GM23338 (cell line): ENCODE measurements around the gene CRADD. TPM values are rescaled to one million over a fixed set of nuclear protein-coding genes. Genes with fewer than 3 reads are reported as not detected.

Experiments used
- ATAC-seq: fragments of 200-7000 bp; cut with Tn5 transposase; 3 replicates; pipeline ENCODE4 v1.9.1; 2020
- DNase-seq: peaks from one replicate; pipeline ENCODE4 v3.0.0-alpha.2; 2015; ENCODE audit warnings: low spot score
- H2AFZ ChIP-seq: fragments of 200-600 bp; sonication (generic); 2 replicates; pipeline ENCODE4 v1.8.0; 2016; ENCODE audit warnings: antibody characterized with exemption, mild to moderate bottlenecking, moderate library complexity
- H3F3A ChIP-seq: fragments of 200-600 bp; sonication (generic); replicated peaks from 2 replicates; pipeline ENCODE4 v1.8.0; 2017; ENCODE audit warnings: antibody characterized with exemption, mixed run types, low read depth
- H3K27ac ChIP-seq: fragments of 200-600 bp; sonication (generic); 2 replicates; pipeline ENCODE4 v1.6.1; 2016; ENCODE audit warnings: low read depth
- H3K27me3 ChIP-seq: fragments of 200-600 bp; sonication (generic); 2 replicates; pipeline ENCODE4 v1.8.0; 2016; ENCODE audit warnings: mild to moderate bottlenecking, mixed run types, moderate library complexity; ENCODE audit not compliant: insufficient read depth
- H3K36me3 ChIP-seq: fragments of 200-600 bp; sonication (generic); 2 replicates; pipeline ENCODE4 v1.8.0; 2016; ENCODE audit warnings: mild to moderate bottlenecking; ENCODE audit not compliant: insufficient read depth
- H3K4me1 ChIP-seq: fragments of 200-600 bp; sonication (generic); 2 replicates; pipeline ENCODE4 v1.8.0; 2016; ENCODE audit warnings: mild to moderate bottlenecking, moderate library complexity; ENCODE audit not compliant: insufficient read depth
- H3K4me2 ChIP-seq: fragments of 200-600 bp; sonication (generic); 2 replicates; pipeline ENCODE4 v1.7.1; 2017; ENCODE audit warnings: mixed run types
- H3K4me3 ChIP-seq: fragments of 200-600 bp; sonication (generic); 2 replicates; pipeline ENCODE4 v1.6.1; 2016; ENCODE audit warnings: mixed run types
- H3K79me2 ChIP-seq: fragments of 200-600 bp; sonication (generic); replicated peaks from 2 replicates; pipeline ENCODE4 v1.8.0; 2017; ENCODE audit warnings: mild to moderate bottlenecking; ENCODE audit not compliant: insufficient read depth
- H3K9me2 ChIP-seq: fragments of 200-600 bp; sonication (generic); 2 replicates; pipeline ENCODE4 v1.8.0; 2017; ENCODE audit not compliant: insufficient read depth
- H4K20me1 ChIP-seq: fragments of 200-600 bp; sonication (generic); replicated peaks from 2 replicates; pipeline ENCODE4 v1.8.0; 2017; ENCODE audit warnings: mild to moderate bottlenecking; ENCODE audit not compliant: insufficient read depth
- H3K27ac Mint-ChIP-seq: 2 replicates; pipeline ENCODE4 v1.8.0; 2020; ENCODE audit warnings: inconsistent platforms, mild to moderate bottlenecking, moderate library complexity, mixed read lengths
- H3K27me3 Mint-ChIP-seq: 3 replicates; pipeline ENCODE4 v1.8.0; 2022; ENCODE audit warnings: low read depth, mild to moderate bottlenecking, moderate library complexity, mixed read lengths, inconsistent platforms; ENCODE audit not compliant: insufficient read depth, poor library complexity
- H3K36me3 Mint-ChIP-seq: 3 replicates; pipeline ENCODE4 v1.8.0; 2021; ENCODE audit warnings: low read depth, mild to moderate bottlenecking, inconsistent platforms, moderate library complexity, mixed read lengths
- H3K4me1 Mint-ChIP-seq: 3 replicates; pipeline ENCODE4 v1.8.0; 2020; ENCODE audit warnings: mild to moderate bottlenecking, inconsistent platforms, mixed read lengths
- H3K4me3 Mint-ChIP-seq: 3 replicates; pipeline ENCODE4 v1.8.0; 2021; ENCODE audit warnings: moderate library complexity, mild to moderate bottlenecking, inconsistent platforms, mixed read lengths
- H3K9me3 Mint-ChIP-seq: 3 replicates; pipeline ENCODE4 v1.8.0; 2020; ENCODE audit warnings: moderate library complexity, mild to moderate bottlenecking, inconsistent platforms, mixed read lengths
- CREB1 ChIP-seq: fragments of 250-450 bp; sonication (Bioruptor Pico); IDR thresholded peaks from 2 replicates; pipeline ENCODE4 v1.5.0; 2020; ENCODE audit warnings: low read depth, mild to moderate bottlenecking, moderate library complexity
- CTCF ChIP-seq, 2 experiments: fragments of 200-600 bp in 1 of 2; sonication (generic) in 1 of 2; conservative IDR thresholded peaks; 2 replicates each; pipeline versions ENCODE4 v1.5.1 to v1.6.1; 2016 to 2017; ENCODE audit warnings: antibody characterized with exemption in 2 of 2, low read depth in 2 of 2, mild to moderate bottlenecking in 2 of 2, moderate library complexity in 1 of 2
- EZH2 ChIP-seq: fragments of 200-600 bp; sonication (generic); IDR thresholded peaks from one replicate; pipeline ENCODE4 v1.8.0; 2017; ENCODE audit warnings: antibody characterized with exemption, mild to moderate bottlenecking, low read depth; ENCODE audit not compliant: unreplicated experiment
- EZH2phosphoT487 ChIP-seq: fragments of 200-600 bp; sonication (generic); IDR thresholded peaks from one replicate; pipeline ENCODE4 v1.8.1; 2018; ENCODE audit warnings: antibody characterized with exemption; ENCODE audit not compliant: unreplicated experiment
- JUNB ChIP-seq: IDR thresholded peaks from one replicate; pipeline ENCODE4 v1.6.1; 2016; ENCODE audit warnings: antibody characterized with exemption; ENCODE audit not compliant: unreplicated experiment
- REST ChIP-seq: IDR thresholded peaks from one replicate; pipeline ENCODE4 v1.6.1; 2018; ENCODE audit warnings: antibody characterized with exemption; ENCODE audit not compliant: unreplicated experiment
- ZNF331 ChIP-seq: fragments of 250-450 bp; sonication (Bioruptor Pico); IDR thresholded peaks from 2 replicates; pipeline ENCODE4 v1.5.0; 2020; ENCODE audit warnings: low read depth, mild to moderate bottlenecking, moderate library complexity
- polyA plus RNA-seq: library from polyadenylated mRNA; unstranded; fragments of >200 nt; fragmentation: Nextera tagmentation; extraction: Ambion mirVana; gene quantifications from 2 replicates; pipeline ENCODE4 v1.2.1, GENCODE V29; 2016
- total RNA-seq: library from RNA; depleted of rRNA; stranded (reverse); fragments of >200 nt; shearing (Covaris generic); gene quantifications from 2 replicates; pipeline ENCODE4 v1.2.3, GENCODE V29; 2014

The CRADD gene
- total and polyA plus RNA-seq, 2 experiments from 2014 or later, result 6.3 to 27.9 TPM

DNA sequence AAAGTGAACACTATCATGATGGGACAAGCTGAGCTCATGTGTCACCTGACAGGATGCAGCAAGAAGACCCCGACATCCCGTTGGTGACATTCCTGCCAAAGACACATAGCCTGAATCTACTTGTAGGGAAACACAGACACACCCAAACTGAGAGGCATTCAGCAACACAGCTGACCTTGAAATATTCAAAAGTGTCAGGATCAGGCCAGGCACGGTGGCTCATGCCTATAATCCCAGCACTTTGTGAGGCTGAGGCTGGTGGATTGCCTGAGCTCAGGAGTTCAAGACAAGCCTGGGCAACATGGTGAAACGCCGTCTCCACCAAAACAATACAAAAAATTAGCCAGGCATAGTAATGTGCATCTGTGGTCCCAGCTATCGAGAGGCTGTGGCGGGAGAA is 239.2 kb downstream of the CRADD start:
- TF ChIP-seq CREB1 (CRISPR knock-in tag), result no peak
- TF ChIP-seq EZH2, result no peak
- no peak for TF ChIP-seq CTCF (conservative IDR thresholded peaks at IDR 0.05; ENCODE audit: low read depth in 2 of 2)
- no peak for TF ChIP-seq REST
- TF ChIP-seq JUNB, result no peak
- Histone ChIP-seq H3K9me2 (0 out of 2 replicates have a peak, but pooled peaks cover 8% of the 10 kb centered on the region), H3K4me1 (peaks cover 3% of the 10 kb centered on the region; the same call in 1 of the 2 replicates), H2AFZ (no peak overlapping the region), H3K79me2 (no peaks in the 10 kb centered on the region), H3K36me3 (no peaks in the 10 kb centered on the region), H3K4me2 (no peak overlapping the region), H4K20me1 (no peaks in the 10 kb centered on the region), H3K27me3 (no peaks in the 10 kb centered on the region), H3K27ac (no peak overlapping the region), H3K4me3 (no peak overlapping the region), H3F3A (no peaks in the 10 kb centered on the region)
- Mint-ChIP-seq H3K9me3 (no peaks in the 10 kb centered on the region), H3K27me3 (peaks cover 5% of the 10 kb centered on the region), H3K36me3 (no peaks in the 10 kb centered on the region), H3K4me3 (no peak overlapping the region), H3K4me1 (no peaks in the 10 kb centered on the region), H3K27ac (no peak overlapping the region)
- DNase-seq (no peak), ATAC-seq (no peak)

- Histone ChIP-seq H3K9me2 (0 out of 2 replicates have a peak, but pooled peaks cover 8% of the 10 kb centered on the region), H3F3A (no peaks in the 10 kb centered on the region), H3K4me2 (no peak overlapping the region), H4K20me1 (no peaks in the 10 kb centered on the region), H3K27ac (no peak overlapping the region), H3K4me1 (peaks cover 3% of the 10 kb centered on the region; the same call in 1 of the 2 replicates), H3K27me3 (no peaks in the 10 kb centered on the region), H3K79me2 (no peaks in the 10 kb centered on the region), H2AFZ (no peak overlapping the region), H3K36me3 (no peaks in the 10 kb centered on the region), H3K4me3 (no peak overlapping the region)
- Mint-ChIP-seq H3K27me3 (peaks cover 12% of the 10 kb centered on the region), H3K9me3 (peaks cover 3% of the 10 kb centered on the region; the same call in 1 of the 3 replicates), H3K36me3 (no peaks in the 10 kb centered on the region), H3K27ac (no peak overlapping the region), H3K4me3 (no peak overlapping the region), H3K4me1 (no peaks in the 10 kb centered on the region)
- no peak for DNase-seq
- no peak for ATAC-seq
- TF ChIP-seq EZH2 (no peak), CTCF (conservative IDR thresholded peaks at IDR 0.05; ENCODE audit: low read depth in 2 of 2) (no peak), EZH2phosphoT487 (no peak), ZNF331 (CRISPR knock-in tag) (no peak), CREB1 (CRISPR knock-in tag) (no peak)
Measured at GRCh38 chr12:93918262-93918661, 241.1 kb downstream of the CRADD start.
